ENCODE data around the gene FAR1. TPM values are rescaled to one million over a fixed set of nuclear protein-coding genes. Genes with fewer than 3 reads are reported as not detected.

The FAR1 gene
- total RNA-seq, 2 donors from 2014 or later, result 40.2 to 43.2 TPM

- Histone ChIP-seq H3K36me3 (replicated peaks in 1 of 2; ENCODE audit: insufficient read depth in 1 of 2, low read depth in 2 of 2) (no peaks in the 10 kb centered on the region), H3K4me1 (no peaks in the 10 kb centered on the region), H3K27me3 (no peaks in the 10 kb centered on the region), H3K27ac (no peak overlapping the region), H3K4me3 (no peak overlapping the region), H3K9me3 (no peaks in the 10 kb centered on the region)
- intact Hi-C loops (cut with DNase I), result no loop called here
- DNase-seq, result no peak
- 82 to 88% methylated on average over 6 of the region's 6 CpGs for WGBS, 2 donors
- no peak for ATAC-seq
- no peak for TF ChIP-seq CTCF (IDR thresholded peaks at IDR 0.05)
- TF ChIP-seq POLR2A (IDR thresholded peaks at IDR 0.05), result no peak
Measured at GRCh38 chr11:13781153-13781552, 112.7 kb downstream of the FAR1 start.

Small RNA genes lying within 50 kb of the gene (small RNA-seq; reads per million reads assigned to genes)
- gene AC013828.1 (not detected), gene RF00019 (not detected), gene RPL39P26 (not detected)

Other genes with a start within 250 kb of the FAR1 start
- gene BTBD10, start 205.4 kb upstream of the FAR1 start, total RNA-seq, result 10 to 100 TPM; 14.2 to 17.1 TPM
- gene PTH, start 172.7 kb upstream of the FAR1 start, total RNA-seq, result not detected

All from body of pancreas (tissue), 4 donors.